NCI-H146 treated with DMSO at 0.1 percent for 48 hours (cell line): ENCODE measurements around the gene C6orf52.

Experiments used
- DNase-seq: peaks from one replicate; lab custom pipeline; 2025; ENCODE audit not compliant: unreplicated experiment; lab: John Stamatoyannopoulos, UW

The C6orf52 gene

GRCh38 chr6:10658910-10659698 lies 35.3 kb downstream of the C6orf52 start:
- no peak for DNase-seq

GRCh38 chr6:10655508-10656055 lies 38.8 kb downstream of the C6orf52 start:
- DNase-seq: no peak

GRCh38 chr6:10644225-10644624 lies 50.2 kb downstream of the C6orf52 start:
- no peak for DNase-seq

GRCh38 chr6:10643201-10643651 lies 51.2 kb downstream of the C6orf52 start:
- no peak for DNase-seq

GRCh38 chr6:10641528-10641927 lies 52.9 kb downstream of the C6orf52 start:
- no peak for DNase-seq

- DNase-seq: no peak
Measured at GRCh38 chr6:10640412-10640811, 54.0 kb downstream of the C6orf52 start.

GRCh38 chr6:10633216-10633615 lies 61.2 kb downstream of the C6orf52 start:
- DNase-seq: no peak

- DNase-seq: no peak
Measured at GRCh38 chr6:10630178-10630577, 64.2 kb downstream of the C6orf52 start.

GRCh38 chr6:10627800-10628199 lies 66.6 kb downstream of the C6orf52 start:
- no peak for DNase-seq

GRCh38 chr6:10626154-10626741 lies 68.2 kb downstream of the C6orf52 start:
- DNase-seq: no peak

GRCh38 chr6:10624836-10625235 lies 69.6 kb downstream of the C6orf52 start:
- DNase-seq: no peak

- no peak for DNase-seq
Measured at GRCh38 chr6:10621847-10622246, 72.6 kb downstream of the C6orf52 start.
